B cell (primary cell): ENCODE data around the gene ZFAND2A. TPM values are rescaled to one million over a fixed set of nuclear protein-coding genes. Genes with fewer than 3 reads are reported as not detected.
"Not testable (repeated sequence)": the region's sequence is repeated elsewhere in the genome, so short reads cannot be mapped to it uniquely, and the experiment has no call there.

ENCODE experiments used
- ATAC-seq: fragments of 200-7000 bp; cut with Tn5 transposase; one replicate; pipeline ENCODE4 v1.10.0; 2021; ENCODE audit warnings: low read depth, mild to moderate bottlenecking, moderate number of reproducible peaks, moderate library complexity
- CTCF ChIA-PET: fragments of 350-600 bp; sonication (Branson Sonifier 250); formaldehyde crosslinking; loops from one replicate; lab custom pipeline; 2021; ENCODE audit warnings: antibody characterized with exemption, inconsistent platforms; lab: Charles Lee
- POLR2A ChIA-PET: fragments of 350-600 bp; sonication (Branson Sonifier 250); formaldehyde crosslinking; loops from one replicate; lab custom pipeline; 2021; ENCODE audit warnings: antibody characterized with exemption; lab: Charles Lee
- DNase-seq: peaks from one replicate; pipeline ENCODE4 v3.0.0; 2013
- H2AFZ ChIP-seq: 2 replicates; pipeline ENCODE4 v1.6.1; 2012; ENCODE audit warnings: mild to moderate bottlenecking, low read depth, low read length; ENCODE audit not compliant: insufficient read depth, poor library complexity, severe bottlenecking
- H3K27ac ChIP-seq, 2 donors: 1 replicate in 1 of 2; 2 replicates in 1 of 2; pipeline ENCODE4 v1.5.1; 2012 to 2013; ENCODE audit warnings: low read length in 2 of 2, mild to moderate bottlenecking in 2 of 2, moderate library complexity in 1 of 2
- H3K27me3 ChIP-seq, 4 experiments: fragments of 200-600 bp in 1 of 4; sonication (generic) in 1 of 4; replicated peaks in 1 of 4; 1 replicate in 2 of 4; 2 replicates in 2 of 4; pipeline versions ENCODE4 v1.6.1 to v1.7.0; 2013 to 2016; ENCODE audit warnings: low read length in 3 of 4, mild to moderate bottlenecking in 2 of 4, mixed read lengths in 1 of 4, moderate library complexity in 1 of 4; ENCODE audit not compliant: insufficient read depth in 4 of 4, control insufficient read depth in 3 of 4; ENCODE audit errors: control extremely low read depth in 1 of 4
- H3K36me3 ChIP-seq, 2 experiments: replicated peaks in 1 of 2; 1 replicate in 1 of 2; 2 replicates in 1 of 2; pipeline versions ENCODE4 v1.6.1 to v1.7.1; 2013; ENCODE audit warnings: low read length in 1 of 2; ENCODE audit not compliant: insufficient read depth in 2 of 2, control insufficient read depth in 1 of 2; ENCODE audit errors: control extremely low read depth in 1 of 2, extremely low read depth in 1 of 2
- H3K4me1 ChIP-seq, 2 donors: fragments of 200-600 bp in 1 of 2; sonication (generic) in 1 of 2; 1 replicate in 1 of 2; 2 replicates in 1 of 2; pipeline versions ENCODE4 v1.5.1 to v1.6.1; 2013 to 2017; ENCODE audit warnings: low read length in 2 of 2; ENCODE audit not compliant: control insufficient read depth in 2 of 2, insufficient read depth in 2 of 2
- H3K4me2 ChIP-seq: replicated peaks from 2 replicates; pipeline ENCODE3; 2012; ENCODE audit warnings: mild to moderate bottlenecking, low read depth, low read length; ENCODE audit not compliant: poor library complexity, severe bottlenecking
- H3K4me3 ChIP-seq, 5 experiments: fragments of 200-600 bp in 1 of 5; sonication (generic) in 1 of 5; 1 replicate in 3 of 5; 2 replicates in 2 of 5; pipeline versions ENCODE4 v1.5.1 to v1.7.0; 2011 to 2016; ENCODE audit warnings: low read length in 4 of 5, mild to moderate bottlenecking in 4 of 5, low read depth in 2 of 5, control low read depth in 1 of 5, moderate library complexity in 1 of 5; ENCODE audit not compliant: insufficient read depth in 1 of 5; ENCODE audit errors: control extremely low read depth in 1 of 5, extremely low read depth in 1 of 5
- H3K79me2 ChIP-seq: fragments of 200-600 bp; sonication (generic); one replicate; pipeline ENCODE4 v1.6.0; 2016; ENCODE audit warnings: low read length; ENCODE audit not compliant: control insufficient read depth, insufficient read depth
- H3K9ac ChIP-seq: fragments of 200-600 bp; sonication (generic); 2 replicates; pipeline ENCODE4 v1.6.1; 2017; ENCODE audit warnings: mild to moderate bottlenecking, low read length, moderate library complexity
- H3K9me3 ChIP-seq, 3 donors: one replicate each; pipeline versions ENCODE4 v1.6.1 to v1.7.1; 2013; ENCODE audit warnings: low read length in 2 of 3; ENCODE audit not compliant: control insufficient read depth in 2 of 3, insufficient read depth in 1 of 3; ENCODE audit errors: control extremely low read depth in 1 of 3
- H4K20me1 ChIP-seq: 2 replicates; pipeline ENCODE4 v1.6.0; 2012; ENCODE audit warnings: mild to moderate bottlenecking, low read length; ENCODE audit not compliant: insufficient read depth, control insufficient read depth, poor library complexity, severe bottlenecking
- H3K27ac Mint-ChIP-seq: one replicate; pipeline ENCODE4 v1.8.0; 2021; ENCODE audit warnings: mixed read lengths
- H3K27me3 Mint-ChIP-seq: one replicate; pipeline ENCODE4 v1.8.0; 2021; ENCODE audit warnings: mixed read lengths
- H3K4me1 Mint-ChIP-seq: one replicate; pipeline ENCODE4 v1.8.0; 2021; ENCODE audit warnings: mixed read lengths
- H3K4me3 Mint-ChIP-seq: one replicate; pipeline ENCODE4 v1.8.0; 2021; ENCODE audit warnings: mixed read lengths
- H3K9me3 Mint-ChIP-seq: one replicate; pipeline ENCODE4 v1.8.0; 2022; ENCODE audit warnings: mixed read lengths; ENCODE audit not compliant: insufficient read depth
- CTCF ChIP-seq: fragments of 200-600 bp; IDR thresholded peaks from one replicate; pipeline ENCODE4 v1.8.0; 2022; ENCODE audit warnings: antibody characterized with exemption, mild to moderate bottlenecking
- EZH2 ChIP-seq: IDR thresholded peaks from 2 replicates; pipeline ENCODE4 v1.6.1; 2012; ENCODE audit warnings: borderline replicate concordance, low read depth, mild to moderate bottlenecking, moderate library complexity, low read length; ENCODE audit not compliant: insufficient read depth, poor library complexity, severe bottlenecking
- WGBS: methylation state at CpG from one replicate; pipeline ENCODE4 v1.1.5; 2013; ENCODE audit warnings: missing lambda C conversion rate; ENCODE audit not compliant: insufficient coverage; 5-methylcytosine and 5-hydroxymethylcytosine counted together
- intact Hi-C: fragments of 100-400 bp; cut with micrococcal nuclease; formaldehyde crosslinking; loops from one replicate; pipeline ENCODE4 v1.10.0; 2022
- polyA plus RNA-seq: library from polyadenylated mRNA; depleted of rRNA; stranded (reverse); fragments of >200 nt; gene quantifications from 2 replicates; pipeline ENCODE4 v1.2.3, GENCODE V29; 2012
- total RNA-seq, 2 donors: library from RNA; stranded (reverse); fragments of 120-200 nt in 1 of 2; gene quantifications; 1 replicate in 1 of 2; 2 replicates in 1 of 2; pipeline versions ENCODE4 v1.2.3 to v1.2.4, GENCODE V29; 2013 to 2022

The ZFAND2A gene
- total and polyA plus RNA-seq, 2 donors (not counting 1 experiment from before 2014, with no cell fraction given): 26.7 to 113 TPM

- no peak for TF ChIP-seq EZH2
- TF ChIP-seq CTCF: no peak
- Mint-ChIP-seq H3K4me1 (peaks cover 2% of the 10 kb centered on the region), H3K4me3 (no peak overlapping the region), H3K9me3 (no peaks in the 10 kb centered on the region), H3K27me3 (no peaks in the 10 kb centered on the region), H3K27ac (no peak overlapping the region)
- Histone ChIP-seq H3K4me2 (no peak overlapping the region), H2AFZ (no peak overlapping the region), H4K20me1 (no peaks in the 10 kb centered on the region), H3K27ac (no peak overlapping the region), H3K27me3 (no peaks in the 10 kb centered on the region), H3K79me2 (peaks cover 24% of the 10 kb centered on the region), H3K4me1 (peaks cover 2 to 4% of the 10 kb centered on the region in 2 donors), H3K36me3 (no peaks in the 10 kb centered on the region), H3K9me3 (peaks cover 0 to 2% (median 0%) of the 10 kb centered on the region in 3 donors), H3K4me3 (no peak overlapping the region), H3K9ac (no peak overlapping the region)
- WGBS: 96% methylated on average over 37 of the region's 38 CpGs
- intact Hi-C loops: no loop called here
- ChIA-PET POLR2A (interaction anchor here (0.6 kb wide), 1 partner anchor 17 kb away, joined by 3 read pairs; no protein-coding TSS in a partner anchor), CTCF (no interaction called here)
- no peak for ATAC-seq
- no peak for DNase-seq
Measured at GRCh38 chr7:1117321-1117928, 42.6 kb downstream of the ZFAND2A start.

DNA sequence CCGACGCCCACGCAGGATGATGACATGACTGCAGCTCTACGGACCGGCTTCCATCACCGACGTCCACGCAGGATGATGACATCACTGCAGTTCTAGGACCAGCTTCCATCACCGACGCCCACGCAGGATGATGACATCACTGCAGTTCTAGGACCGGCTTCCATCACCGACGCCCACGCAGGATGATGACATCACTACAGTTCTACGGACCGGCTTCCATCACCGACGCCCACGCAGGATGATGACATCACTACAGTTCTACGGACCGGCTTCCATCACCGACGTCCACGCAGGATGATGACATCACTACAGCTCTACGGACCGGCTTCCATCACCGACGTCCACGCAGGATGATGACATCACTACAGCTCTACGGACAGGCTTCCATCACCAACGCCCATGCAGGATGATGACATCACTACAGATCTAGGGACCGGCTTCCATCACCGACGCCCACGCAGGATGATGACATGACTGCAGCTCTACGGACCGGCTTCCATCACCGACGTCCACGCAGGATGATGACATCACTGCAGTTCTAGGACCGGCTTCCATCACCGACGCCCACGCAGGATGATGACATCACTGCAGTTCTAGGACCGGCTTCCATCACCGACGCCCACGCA, 43.5 kb downstream of the ZFAND2A start:
- H3K27me3 Mint-ChIP-seq, H3K27ac ChIP-seq, H3K4me1 ChIP-seq, H3K9me3 Mint-ChIP-seq, H4K20me1 ChIP-seq, H2AFZ ChIP-seq, ATAC-seq, H3K4me2 ChIP-seq, H3K4me3 Mint-ChIP-seq, H3K27ac Mint-ChIP-seq, H3K9ac ChIP-seq, CTCF ChIA-PET, H3K27me3 ChIP-seq, H3K9me3 ChIP-seq, POLR2A ChIA-PET, intact Hi-C loops, H3K36me3 ChIP-seq, DNase-seq, H3K4me3 ChIP-seq, H3K4me1 Mint-ChIP-seq: not testable (repeated sequence)
- WGBS: 100% methylated on average over 5 of the region's 49 CpGs
- H3K79me2 ChIP-seq: peaks cover 14% of the 10 kb centered on the region

DNA sequence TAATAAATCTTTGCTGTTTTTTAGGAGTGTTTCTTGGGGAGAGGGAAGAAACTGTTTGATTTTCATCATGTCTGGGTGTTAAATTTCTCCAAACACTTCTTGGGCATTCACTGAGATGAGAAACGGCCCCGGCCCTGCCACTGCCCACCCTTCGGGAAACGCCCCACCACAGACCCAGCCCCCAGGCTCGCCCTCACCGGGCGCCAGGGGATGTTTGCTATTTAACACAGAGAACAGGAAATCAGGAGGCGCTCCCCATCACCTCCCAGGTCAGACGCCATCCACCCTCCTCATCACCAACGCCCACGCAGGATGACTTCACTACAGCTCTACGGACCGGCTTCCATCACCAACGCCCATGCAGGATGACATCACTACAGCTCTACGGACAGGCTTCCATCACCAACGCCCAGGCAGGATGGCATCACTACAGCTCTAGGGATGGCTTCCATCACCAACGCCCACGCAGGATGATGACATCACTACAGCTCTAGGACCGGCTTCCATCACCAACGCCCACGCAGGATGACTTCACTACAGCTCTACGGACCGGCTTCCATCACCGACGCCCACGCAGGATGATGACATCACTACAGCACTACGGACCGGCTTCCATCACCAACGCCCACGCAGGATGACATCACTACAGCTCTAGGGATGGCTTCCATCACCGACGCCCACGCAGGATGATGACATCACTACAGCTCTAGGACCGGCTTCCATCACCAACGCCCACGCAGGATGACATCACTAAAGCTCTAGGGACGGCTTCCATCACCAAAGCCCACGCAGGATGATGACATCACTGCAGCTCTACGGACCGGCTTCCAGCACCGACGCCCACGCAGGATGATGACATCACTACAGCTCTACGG, 44.6 kb downstream of the ZFAND2A start:
- POLR2A ChIA-PET, H4K20me1 ChIP-seq, H3K9ac ChIP-seq, H3K4me1 ChIP-seq, H3K4me1 Mint-ChIP-seq, H3K4me3 Mint-ChIP-seq, H3K4me3 ChIP-seq, DNase-seq, H3K4me2 ChIP-seq, H3K36me3 ChIP-seq, H3K27ac ChIP-seq, H3K27me3 ChIP-seq, H3K9me3 Mint-ChIP-seq, H3K27me3 Mint-ChIP-seq, H2AFZ ChIP-seq, ATAC-seq, intact Hi-C loops, H3K27ac Mint-ChIP-seq, H3K79me2 ChIP-seq, CTCF ChIA-PET, H3K9me3 ChIP-seq: not testable (repeated sequence)
- WGBS: 97% methylated on average over 44 of the region's 44 CpGs
